PC-9 (cell line): ENCODE measurements around the gene MAN1A2. TPM values are rescaled to one million over a fixed set of nuclear protein-coding genes. Genes with fewer than 3 reads are reported as not detected.

Experiments
- BruUV-seq: library from RNA; stranded (reverse); fragments of 400-500 nt; replicated peaks from 2 replicates; lab custom pipeline; 2021; lab: Mats Ljungman, UMichigan
- CTCF ChIA-PET: fragments of 300-600 bp; sonication (Branson Sonifier 250); formaldehyde crosslinking; loops from one replicate; lab custom pipeline; 2022; ENCODE audit warnings: antibody characterized with exemption; lab: Charles Lee
- POLR2A ChIA-PET: fragments of 300-600 bp; sonication (Branson Sonifier 250); formaldehyde crosslinking; loops from one replicate; lab custom pipeline; 2022; ENCODE audit warnings: antibody characterized with exemption; ENCODE audit not compliant: unreplicated experiment; lab: Charles Lee
- DNase-seq, 2 experiments: peaks; one replicate each; pipeline versions ENCODE4 v3.0.0 to v3.0.0-alpha.2; 2015 to 2022; ENCODE audit warnings: mixed read lengths in 1 of 2
- H2AFZ ChIP-seq: fragments of 200-600 bp; sonication (generic); 2 replicates; pipeline ENCODE4 v1.8.1; 2017; ENCODE audit warnings: antibody characterized with exemption
- H3F3A ChIP-seq: fragments of 200-600 bp; sonication (generic); 2 replicates; pipeline ENCODE4 v1.8.1; 2017; ENCODE audit warnings: antibody characterized with exemption, mild to moderate bottlenecking, low read depth; ENCODE audit not compliant: insufficient read depth
- H3K27ac ChIP-seq: fragments of 200-600 bp; sonication (generic); 2 replicates; pipeline ENCODE4 v1.6.1; 2016; ENCODE audit warnings: mixed run types
- H3K27me3 ChIP-seq: fragments of 200-600 bp; sonication (generic); 2 replicates; pipeline ENCODE4 v1.6.1; 2016; ENCODE audit warnings: low read depth, mixed run types; ENCODE audit not compliant: insufficient read depth
- H3K36me3 ChIP-seq: fragments of 200-600 bp; sonication (generic); 2 replicates; pipeline ENCODE4 v1.6.1; 2016; ENCODE audit warnings: low read depth, mixed run types
- H3K4me1 ChIP-seq: fragments of 200-600 bp; sonication (generic); replicated peaks from 2 replicates; pipeline ENCODE4 v1.6.1; 2016; ENCODE audit warnings: mixed run types; ENCODE audit not compliant: insufficient read depth
- H3K4me2 ChIP-seq: fragments of 200-600 bp; sonication (generic); 2 replicates; pipeline ENCODE4 v1.6.1; 2017; ENCODE audit warnings: mixed run types
- H3K4me3 ChIP-seq: fragments of 200-600 bp; sonication (generic); 2 replicates; pipeline ENCODE4 v1.6.1; 2016; ENCODE audit warnings: mixed run types
- H3K79me2 ChIP-seq: fragments of 200-600 bp; sonication (generic); 2 replicates; pipeline ENCODE4 v1.6.1; 2017; ENCODE audit warnings: low read depth, mixed run types
- H3K9me2 ChIP-seq: fragments of 200-600 bp; sonication (generic); 2 replicates; pipeline ENCODE4 v1.8.1; 2017; ENCODE audit warnings: mild to moderate bottlenecking; ENCODE audit not compliant: insufficient read depth
- H3K9me3 ChIP-seq: fragments of 200-600 bp; sonication (generic); 2 replicates; pipeline ENCODE4 v1.8.1; 2016; ENCODE audit warnings: low read depth; ENCODE audit not compliant: insufficient read depth
- H4K20me1 ChIP-seq: fragments of 200-600 bp; sonication (generic); 2 replicates; pipeline ENCODE4 v1.8.1; 2017; ENCODE audit not compliant: insufficient read depth
- EZH2 ChIP-seq: fragments of 200-600 bp; sonication (generic); IDR thresholded peaks from 2 replicates; pipeline ENCODE4 v1.8.0; 2017; ENCODE audit warnings: antibody characterized with exemption, low read depth
- intact Hi-C: fragments of 100-400 bp; cut with micrococcal nuclease; formaldehyde crosslinking; loops from one replicate; pipeline ENCODE4 v1.10.0; 2022; ENCODE audit not compliant: unreplicated experiment
- total RNA-seq: library from RNA; stranded (reverse); gene quantifications from 2 replicates; pipeline ENCODE4 v1.2.3, GENCODE V29; 2021
- TF ChIP-seq, protein P1 (sequence below): fragments of 200-600 bp; sonication (generic); conservative IDR thresholded peaks from 2 replicates; pipeline ENCODE4 v1.6.1; 2017; ENCODE audit warnings: mixed run types, antibody characterized with exemption, mild to moderate bottlenecking, moderate library complexity

Gene MAN1A2
- total RNA-seq, 1 experiment from 2014 or later: 50.3 TPM

DNA sequence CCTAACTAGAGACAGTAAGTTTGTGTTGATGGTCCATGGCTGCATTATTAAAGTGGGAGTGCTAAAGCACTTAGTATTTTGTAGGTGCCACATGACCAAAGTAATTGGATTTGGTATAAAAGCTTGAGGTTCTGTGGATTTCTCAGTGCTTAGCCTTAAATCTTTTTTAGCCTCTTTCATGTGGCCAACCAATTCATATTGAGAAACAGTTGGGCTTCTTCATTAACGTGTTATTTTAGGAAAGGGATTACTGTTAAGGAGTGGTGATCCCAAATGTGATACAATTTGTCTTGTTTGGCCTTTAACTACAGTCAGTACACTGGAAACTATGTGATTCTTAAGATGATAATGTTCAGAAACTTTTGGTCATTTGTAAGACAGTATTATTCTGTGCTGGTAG is 25.5 kb downstream of the MAN1A2 start:
- intact Hi-C loops: loop anchor here (10.0 kb wide), 1 partner anchor 82 kb away; no protein-coding TSS in a partner anchor
- H2AFZ ChIP-seq: no peak overlapping the region
- H3K27ac ChIP-seq: no peak overlapping the region
- H3F3A ChIP-seq: no peaks in the 10 kb centered on the region
- no peaks in the 10 kb centered on the region for H3K9me2 ChIP-seq
- H3K79me2 ChIP-seq: peaks cover 58% of the 10 kb centered on the region
- H3K27me3 ChIP-seq: no peaks in the 10 kb centered on the region
- BruUV-seq: no TSS peak
- no peak for DNase-seq
- H4K20me1 ChIP-seq: peaks cover 1% of the 10 kb centered on the region
- ChIA-PET CTCF (no interaction called here), POLR2A (no interaction called here)
- TF ChIP-seq EZH2: no peak
- TF ChIP-seq, protein P1, sequence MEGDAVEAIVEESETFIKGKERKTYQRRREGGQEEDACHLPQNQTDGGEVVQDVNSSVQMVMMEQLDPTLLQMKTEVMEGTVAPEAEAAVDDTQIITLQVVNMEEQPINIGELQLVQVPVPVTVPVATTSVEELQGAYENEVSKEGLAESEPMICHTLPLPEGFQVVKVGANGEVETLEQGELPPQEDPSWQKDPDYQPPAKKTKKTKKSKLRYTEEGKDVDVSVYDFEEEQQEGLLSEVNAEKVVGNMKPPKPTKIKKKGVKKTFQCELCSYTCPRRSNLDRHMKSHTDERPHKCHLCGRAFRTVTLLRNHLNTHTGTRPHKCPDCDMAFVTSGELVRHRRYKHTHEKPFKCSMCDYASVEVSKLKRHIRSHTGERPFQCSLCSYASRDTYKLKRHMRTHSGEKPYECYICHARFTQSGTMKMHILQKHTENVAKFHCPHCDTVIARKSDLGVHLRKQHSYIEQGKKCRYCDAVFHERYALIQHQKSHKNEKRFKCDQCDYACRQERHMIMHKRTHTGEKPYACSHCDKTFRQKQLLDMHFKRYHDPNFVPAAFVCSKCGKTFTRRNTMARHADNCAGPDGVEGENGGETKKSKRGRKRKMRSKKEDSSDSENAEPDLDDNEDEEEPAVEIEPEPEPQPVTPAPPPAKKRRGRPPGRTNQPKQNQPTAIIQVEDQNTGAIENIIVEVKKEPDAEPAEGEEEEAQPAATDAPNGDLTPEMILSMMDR: no peak
- no peak overlapping the region for H3K4me2 ChIP-seq
- no peak overlapping the region for H3K4me3 ChIP-seq
- no peaks in the 10 kb centered on the region for H3K9me3 ChIP-seq
- H3K4me1 ChIP-seq: no peaks in the 10 kb centered on the region
- no peaks in the 10 kb centered on the region for H3K36me3 ChIP-seq

DNA sequence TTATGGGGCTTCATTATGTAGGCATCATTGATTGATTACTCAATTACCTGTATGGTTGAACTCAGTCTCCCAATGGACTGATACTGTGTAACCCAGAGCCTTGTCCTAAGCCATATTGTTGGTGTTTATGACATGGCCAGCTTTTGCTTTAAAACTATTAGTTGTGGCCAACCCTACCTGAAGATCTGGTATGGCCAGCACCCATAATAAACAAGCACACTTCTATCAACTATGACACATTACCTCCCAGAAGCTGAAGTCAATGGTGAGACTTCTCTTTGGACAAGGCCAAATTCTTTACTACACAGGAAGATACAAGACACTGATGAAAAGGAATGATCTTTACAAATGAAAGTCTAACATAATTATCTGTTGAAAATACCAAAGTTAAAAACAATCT is 28.8 kb downstream of the MAN1A2 start:
- Histone ChIP-seq H3K4me3 (no peak overlapping the region), H3K9me3 (no peaks in the 10 kb centered on the region), H4K20me1 (peaks cover 4% of the 10 kb centered on the region), H2AFZ (no peak overlapping the region), H3K9me2 (no peaks in the 10 kb centered on the region), H3K4me1 (no peaks in the 10 kb centered on the region), H3K27ac (no peak overlapping the region), H3K4me2 (no peak overlapping the region), H3K27me3 (no peaks in the 10 kb centered on the region), H3F3A (no peaks in the 10 kb centered on the region), H3K36me3 (no peaks in the 10 kb centered on the region), H3K79me2 (peaks cover 44% of the 10 kb centered on the region)
- POLR2A ChIA-PET: no interaction called here
- no TSS peak for BruUV-seq
- intact Hi-C loops: loop anchor here (10.0 kb wide), 1 partner anchor 79 kb away; no protein-coding TSS in a partner anchor
- CTCF ChIA-PET: no interaction called here
- TF ChIP-seq, protein P1: no peak
- TF ChIP-seq EZH2: no peak
- no peak for DNase-seq

DNA sequence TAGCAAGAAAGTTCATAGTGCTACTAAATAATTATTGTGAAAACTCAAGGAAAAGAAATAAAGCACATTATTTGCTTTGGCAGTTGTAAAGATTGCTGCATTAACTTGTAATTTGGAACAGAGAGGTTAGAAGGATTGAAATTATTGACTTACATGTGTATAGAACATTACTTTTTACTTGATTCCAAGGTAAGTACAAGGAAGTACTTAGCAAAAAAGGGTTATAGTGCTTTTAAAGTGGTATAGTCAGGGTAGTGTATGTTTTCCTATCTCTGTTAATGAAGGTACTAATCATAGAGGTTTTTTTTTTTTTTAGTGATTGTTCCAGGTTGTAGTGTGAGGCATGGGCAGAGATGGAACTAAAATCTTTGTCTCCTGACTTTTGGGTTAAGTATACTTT is 29.4 kb downstream of the MAN1A2 start:
- intact Hi-C loops: loop anchor here (10.0 kb wide), 1 partner anchor 78 kb away; no protein-coding TSS in a partner anchor
- ChIA-PET POLR2A (no interaction called here), CTCF (no interaction called here)
- Histone ChIP-seq H3K4me3 (no peak overlapping the region), H2AFZ (no peak overlapping the region), H3K4me1 (no peaks in the 10 kb centered on the region), H3F3A (no peaks in the 10 kb centered on the region), H3K4me2 (no peak overlapping the region), H3K79me2 (peaks cover 43% of the 10 kb centered on the region), H3K9me3 (no peaks in the 10 kb centered on the region), H3K27me3 (no peaks in the 10 kb centered on the region), H3K9me2 (no peaks in the 10 kb centered on the region), H3K27ac (no peak overlapping the region), H3K36me3 (no peaks in the 10 kb centered on the region), H4K20me1 (peaks cover 4% of the 10 kb centered on the region)
- DNase-seq: no peak
- TF ChIP-seq, protein P1: no peak
- no TSS peak for BruUV-seq
